WTC11 (cell line): ENCODE measurements around the gene ZNF189. TPM values are rescaled to one million over a fixed set of nuclear protein-coding genes. Genes with fewer than 3 reads are reported as not detected.

Experiments used
- ATAC-seq: fragments of 200-7000 bp; cut with Tn5 transposase; 2 replicates; pipeline ENCODE4 v1.10.0; 2021; ENCODE audit warnings: mild to moderate bottlenecking, moderate library complexity
- CTCF ChIA-PET: fragments of 300-600 bp; sonication (Branson Sonifier 250); formaldehyde crosslinking; loops from one replicate; lab custom pipeline; 2021; ENCODE audit warnings: antibody characterized with exemption; lab: Charles Lee
- POLR2A ChIA-PET: fragments of 350-600 bp; sonication (Branson Sonifier 250); formaldehyde crosslinking; loops from one replicate; lab custom pipeline; 2021; ENCODE audit warnings: antibody characterized with exemption; lab: Charles Lee
- DNase-seq: peaks from one replicate; pipeline ENCODE4 v3.0.0; 2021; ENCODE audit warnings: low spot score
- H3K27ac Mint-ChIP-seq: 2 replicates; pipeline ENCODE4 v1.8.0; 2021; ENCODE audit warnings: mixed read lengths
- H3K27me3 Mint-ChIP-seq: 2 replicates; pipeline ENCODE4 v1.8.0; 2021; ENCODE audit warnings: low read depth, mild to moderate bottlenecking, moderate library complexity, mixed read lengths
- H3K36me3 Mint-ChIP-seq: 2 replicates; pipeline ENCODE4 v1.8.0; 2021; ENCODE audit warnings: mixed read lengths
- H3K4me1 Mint-ChIP-seq: 2 replicates; pipeline ENCODE4 v1.8.0; 2022; ENCODE audit warnings: mixed read lengths
- H3K4me3 Mint-ChIP-seq: 2 replicates; pipeline ENCODE4 v1.8.0; 2021; ENCODE audit warnings: mild to moderate bottlenecking, moderate library complexity, mixed read lengths
- H3K9me3 Mint-ChIP-seq: 2 replicates; pipeline ENCODE4 v1.8.0; 2021; ENCODE audit warnings: mixed read lengths
- AR ChIP-seq: fragments of 250-450 bp; sonication (Bioruptor Pico); IDR thresholded peaks from 2 replicates; pipeline ENCODE4 v1.9.0; 2021; ENCODE audit warnings: mild to moderate bottlenecking
- ATF1 ChIP-seq: sonication (generic); formaldehyde crosslinking; IDR thresholded peaks from 2 replicates; pipeline ENCODE4 v1.8.1; 2023; ENCODE audit warnings: mild to moderate bottlenecking, moderate library complexity, missing genetic modification reagents
- CTCF ChIP-seq: fragments of 200-600 bp; IDR thresholded peaks from 2 replicates; pipeline ENCODE4 v1.8.0; 2022; ENCODE audit warnings: antibody characterized with exemption
- JAZF1 ChIP-seq: fragments of 250-450 bp; sonication (Bioruptor Pico); IDR thresholded peaks from 2 replicates; pipeline ENCODE4 v1.9.0; 2021; ENCODE audit warnings: moderate library complexity, mild to moderate bottlenecking, inconsistent platforms
- MXD4 ChIP-seq: fragments of 250-450 bp; sonication (Bioruptor Pico); IDR thresholded peaks from 2 replicates; pipeline ENCODE4 v1.8.0; 2021; ENCODE audit warnings: mild to moderate bottlenecking, moderate library complexity, borderline replicate concordance
- NFYB ChIP-seq: sonication (generic); formaldehyde crosslinking; conservative IDR thresholded peaks from 2 replicates; pipeline ENCODE4 v1.8.0; 2022; ENCODE audit warnings: low read depth, missing genetic modification reagents
- RELA ChIP-seq: sonication (generic); formaldehyde crosslinking; IDR thresholded peaks from 2 replicates; pipeline ENCODE4 v1.8.1; 2022; ENCODE audit warnings: missing genetic modification reagents, mild to moderate bottlenecking, borderline replicate concordance
- RORB ChIP-seq: fragments of 250-450 bp; sonication (Bioruptor Pico); IDR thresholded peaks from 2 replicates; pipeline ENCODE4 v1.9.0; 2021; ENCODE audit warnings: mild to moderate bottlenecking
- SMAD3 ChIP-seq: sonication (generic); formaldehyde crosslinking; IDR thresholded peaks from 2 replicates; pipeline ENCODE4 v1.8.0; 2022; ENCODE audit warnings: missing genetic modification reagents, mild to moderate bottlenecking, borderline replicate concordance
- SMAD4 ChIP-seq: sonication (generic); formaldehyde crosslinking; IDR thresholded peaks from 2 replicates; pipeline ENCODE4 v1.8.0; 2022; ENCODE audit warnings: mild to moderate bottlenecking, missing genetic modification reagents
- TEAD1 ChIP-seq: sonication (generic); formaldehyde crosslinking; IDR thresholded peaks from 2 replicates; pipeline ENCODE4 v1.8.0; 2022; ENCODE audit warnings: mild to moderate bottlenecking, missing genetic modification reagents
- ZBTB21 ChIP-seq: sonication (generic); formaldehyde crosslinking; IDR thresholded peaks from 2 replicates; pipeline ENCODE4 v1.8.1; 2023; ENCODE audit warnings: mild to moderate bottlenecking, missing genetic modification reagents, borderline replicate concordance
- ZNF121 ChIP-seq: sonication (generic); formaldehyde crosslinking; IDR thresholded peaks from 2 replicates; pipeline ENCODE4 v1.8.0; 2023; ENCODE audit warnings: missing genetic modification reagents
- ZNF396 ChIP-seq: fragments of 250-450 bp; sonication (Bioruptor Pico); IDR thresholded peaks from 2 replicates; pipeline ENCODE4 v1.8.0; 2021; ENCODE audit warnings: mild to moderate bottlenecking, moderate library complexity, borderline replicate concordance
- total RNA-seq: library from RNA; stranded (reverse); gene quantifications from 3 replicates; pipeline ENCODE4 v1.2.3, GENCODE V29; 2021
- TF ChIP-seq, protein P1 (sequence below): sonication (generic); formaldehyde crosslinking; IDR thresholded peaks from 2 replicates; pipeline ENCODE4 v1.8.1; 2023; ENCODE audit warnings: mild to moderate bottlenecking, missing genetic modification reagents
- TF ChIP-seq, protein P2 (sequence below): sonication (generic); formaldehyde crosslinking; IDR thresholded peaks from 2 replicates; pipeline ENCODE4 v1.8.0; 2022; ENCODE audit warnings: mild to moderate bottlenecking, missing genetic modification reagents
- TF ChIP-seq, protein P3 (sequence below): sonication (generic); formaldehyde crosslinking; IDR thresholded peaks from 2 replicates; pipeline ENCODE4 v1.8.0; 2023; ENCODE audit warnings: missing genetic modification reagents, mild to moderate bottlenecking, borderline replicate concordance
- TF ChIP-seq, protein P4 (sequence below): fragments of 250-450 bp; sonication (Bioruptor Pico); conservative IDR thresholded peaks from 2 replicates; pipeline ENCODE4 v1.9.0; 2021; ENCODE audit warnings: mild to moderate bottlenecking

The ZNF189 gene
- total RNA-seq, 1 experiment from 2014 or later = 10.3 TPM

GRCh38 chr9:101381118-101381517 lies 17.5 kb upstream of the ZNF189 start:
- no peak for ATAC-seq
- H3K9me3 Mint-ChIP-seq = peaks cover 37% of the 10 kb centered on the region
- no peaks in the 10 kb centered on the region for H3K27me3 Mint-ChIP-seq
- CTCF ChIA-PET = interaction anchor here (1.2 to 1.5 kb wide), 2 partner anchors 69 to 77 kb away, joined by 3 read pairs; no protein-coding TSS in a partner anchor
- H3K27ac Mint-ChIP-seq = no peak overlapping the region
- H3K36me3 Mint-ChIP-seq = peaks cover 34% of the 10 kb centered on the region
- TF ChIP-seq TEAD1 (CRISPR knock-in tag) (no peak), ZNF121 (CRISPR knock-in tag) (0 out of 2 replicates have a peak, but pooled peaks have one; percentile 34)
- TF ChIP-seq, all 79 proteins: peak for 1
- peaks cover 28% of the 10 kb centered on the region for H3K4me1 Mint-ChIP-seq
- no peak for DNase-seq
- H3K4me3 Mint-ChIP-seq = no peak overlapping the region
- POLR2A ChIA-PET = no interaction called here

GRCh38 chr9:101381833-101382342 lies 16.8 kb upstream of the ZNF189 start:
- ChIA-PET CTCF (no interaction called here), POLR2A (interaction anchor here (0.7 kb wide), 1 partner anchor 10 kb away, joined by 5 read pairs; no protein-coding TSS in a partner anchor)
- ATAC-seq = no peak

DNA sequence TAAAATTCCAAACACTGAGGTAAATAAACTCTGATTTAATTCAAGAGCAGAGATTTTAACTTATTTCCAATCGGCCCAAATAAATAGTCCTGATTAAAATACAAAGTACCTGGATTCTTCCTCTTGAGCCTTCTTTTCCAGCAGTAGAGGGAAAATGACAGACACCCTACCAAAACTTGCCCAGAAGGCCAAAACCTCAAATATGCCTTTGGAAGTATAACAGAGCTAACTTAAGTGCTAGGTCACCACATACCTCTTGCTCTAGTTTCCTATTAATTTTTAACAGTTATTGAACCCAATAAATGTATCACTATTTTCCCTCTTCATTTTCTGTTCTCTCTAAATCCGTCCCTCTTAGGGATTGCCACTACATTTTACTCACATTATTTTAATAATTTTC lies 15.3 kb upstream of the ZNF189 start:
- no peak overlapping the region for H3K27ac Mint-ChIP-seq
- H3K27me3 Mint-ChIP-seq = no peaks in the 10 kb centered on the region
- ATAC-seq = no peak
- ChIA-PET CTCF (interaction anchor here (0.6 to 1.6 kb wide), 3 partner anchors 15 to 66 kb away, joined by 3 to 5 read pairs (median 4); partner anchors contain the start of genes MRPL50 and ZNF189), POLR2A (no interaction called here)
- H3K4me1 Mint-ChIP-seq = peaks cover 30% of the 10 kb centered on the region
- H3K9me3 Mint-ChIP-seq = peaks cover 29% of the 10 kb centered on the region
- DNase-seq = no peak
- H3K4me3 Mint-ChIP-seq = no peak overlapping the region
- H3K36me3 Mint-ChIP-seq = peaks cover 44% of the 10 kb centered on the region
- TF ChIP-seq CTCF = no peak
- TF ChIP-seq AR (CRISPR knock-in tag) = no peak
- TF ChIP-seq SMAD4 (CRISPR knock-in tag) = no peak
- TF ChIP-seq RELA (CRISPR knock-in tag) = no peak
- no peak for TF ChIP-seq JAZF1
- TF ChIP-seq, protein P1, sequence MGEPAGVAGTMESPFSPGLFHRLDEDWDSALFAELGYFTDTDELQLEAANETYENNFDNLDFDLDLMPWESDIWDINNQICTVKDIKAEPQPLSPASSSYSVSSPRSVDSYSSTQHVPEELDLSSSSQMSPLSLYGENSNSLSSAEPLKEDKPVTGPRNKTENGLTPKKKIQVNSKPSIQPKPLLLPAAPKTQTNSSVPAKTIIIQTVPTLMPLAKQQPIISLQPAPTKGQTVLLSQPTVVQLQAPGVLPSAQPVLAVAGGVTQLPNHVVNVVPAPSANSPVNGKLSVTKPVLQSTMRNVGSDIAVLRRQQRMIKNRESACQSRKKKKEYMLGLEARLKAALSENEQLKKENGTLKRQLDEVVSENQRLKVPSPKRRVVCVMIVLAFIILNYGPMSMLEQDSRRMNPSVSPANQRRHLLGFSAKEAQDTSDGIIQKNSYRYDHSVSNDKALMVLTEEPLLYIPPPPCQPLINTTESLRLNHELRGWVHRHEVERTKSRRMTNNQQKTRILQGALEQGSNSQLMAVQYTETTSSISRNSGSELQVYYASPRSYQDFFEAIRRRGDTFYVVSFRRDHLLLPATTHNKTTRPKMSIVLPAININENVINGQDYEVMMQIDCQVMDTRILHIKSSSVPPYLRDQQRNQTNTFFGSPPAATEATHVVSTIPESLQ (CRISPR knock-in tag) = no peak

More at GRCh38 chr9:101381833-101382342, 16.8 kb upstream of the ZNF189 start:
- Mint-ChIP-seq H3K4me1 (peaks cover 24% of the 10 kb centered on the region), H3K9me3 (peaks cover 39% of the 10 kb centered on the region), H3K36me3 (peaks cover 40% of the 10 kb centered on the region), H3K27ac (no peak overlapping the region), H3K27me3 (no peaks in the 10 kb centered on the region), H3K4me3 (no peak overlapping the region)
- DNase-seq = no peak
- TF ChIP-seq SMAD3 (CRISPR knock-in tag) (no peak), RORB (CRISPR knock-in tag) (no peak), ATF1 (no peak), ZNF396 (CRISPR knock-in tag) (no peak), MXD4 (CRISPR knock-in tag) (no peak), ZBTB21 (CRISPR knock-in tag) (no peak), NFYB (CRISPR knock-in tag) (no peak)
- TF ChIP-seq, protein P2, sequence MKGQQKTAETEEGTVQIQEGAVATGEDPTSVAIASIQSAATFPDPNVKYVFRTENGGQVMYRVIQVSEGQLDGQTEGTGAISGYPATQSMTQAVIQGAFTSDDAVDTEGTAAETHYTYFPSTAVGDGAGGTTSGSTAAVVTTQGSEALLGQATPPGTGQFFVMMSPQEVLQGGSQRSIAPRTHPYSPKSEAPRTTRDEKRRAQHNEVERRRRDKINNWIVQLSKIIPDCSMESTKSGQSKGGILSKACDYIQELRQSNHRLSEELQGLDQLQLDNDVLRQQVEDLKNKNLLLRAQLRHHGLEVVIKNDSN (CRISPR knock-in tag) = no peak
- TF ChIP-seq, protein P3, sequence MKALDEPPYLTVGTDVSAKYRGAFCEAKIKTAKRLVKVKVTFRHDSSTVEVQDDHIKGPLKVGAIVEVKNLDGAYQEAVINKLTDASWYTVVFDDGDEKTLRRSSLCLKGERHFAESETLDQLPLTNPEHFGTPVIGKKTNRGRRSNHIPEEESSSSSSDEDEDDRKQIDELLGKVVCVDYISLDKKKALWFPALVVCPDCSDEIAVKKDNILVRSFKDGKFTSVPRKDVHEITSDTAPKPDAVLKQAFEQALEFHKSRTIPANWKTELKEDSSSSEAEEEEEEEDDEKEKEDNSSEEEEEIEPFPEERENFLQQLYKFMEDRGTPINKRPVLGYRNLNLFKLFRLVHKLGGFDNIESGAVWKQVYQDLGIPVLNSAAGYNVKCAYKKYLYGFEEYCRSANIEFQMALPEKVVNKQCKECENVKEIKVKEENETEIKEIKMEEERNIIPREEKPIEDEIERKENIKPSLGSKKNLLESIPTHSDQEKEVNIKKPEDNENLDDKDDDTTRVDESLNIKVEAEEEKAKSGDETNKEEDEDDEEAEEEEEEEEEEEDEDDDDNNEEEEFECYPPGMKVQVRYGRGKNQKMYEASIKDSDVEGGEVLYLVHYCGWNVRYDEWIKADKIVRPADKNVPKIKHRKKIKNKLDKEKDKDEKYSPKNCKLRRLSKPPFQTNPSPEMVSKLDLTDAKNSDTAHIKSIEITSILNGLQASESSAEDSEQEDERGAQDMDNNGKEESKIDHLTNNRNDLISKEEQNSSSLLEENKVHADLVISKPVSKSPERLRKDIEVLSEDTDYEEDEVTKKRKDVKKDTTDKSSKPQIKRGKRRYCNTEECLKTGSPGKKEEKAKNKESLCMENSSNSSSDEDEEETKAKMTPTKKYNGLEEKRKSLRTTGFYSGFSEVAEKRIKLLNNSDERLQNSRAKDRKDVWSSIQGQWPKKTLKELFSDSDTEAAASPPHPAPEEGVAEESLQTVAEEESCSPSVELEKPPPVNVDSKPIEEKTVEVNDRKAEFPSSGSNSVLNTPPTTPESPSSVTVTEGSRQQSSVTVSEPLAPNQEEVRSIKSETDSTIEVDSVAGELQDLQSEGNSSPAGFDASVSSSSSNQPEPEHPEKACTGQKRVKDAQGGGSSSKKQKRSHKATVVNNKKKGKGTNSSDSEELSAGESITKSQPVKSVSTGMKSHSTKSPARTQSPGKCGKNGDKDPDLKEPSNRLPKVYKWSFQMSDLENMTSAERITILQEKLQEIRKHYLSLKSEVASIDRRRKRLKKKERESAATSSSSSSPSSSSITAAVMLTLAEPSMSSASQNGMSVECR (CRISPR knock-in tag) = no peak
- TF ChIP-seq, protein P4, sequence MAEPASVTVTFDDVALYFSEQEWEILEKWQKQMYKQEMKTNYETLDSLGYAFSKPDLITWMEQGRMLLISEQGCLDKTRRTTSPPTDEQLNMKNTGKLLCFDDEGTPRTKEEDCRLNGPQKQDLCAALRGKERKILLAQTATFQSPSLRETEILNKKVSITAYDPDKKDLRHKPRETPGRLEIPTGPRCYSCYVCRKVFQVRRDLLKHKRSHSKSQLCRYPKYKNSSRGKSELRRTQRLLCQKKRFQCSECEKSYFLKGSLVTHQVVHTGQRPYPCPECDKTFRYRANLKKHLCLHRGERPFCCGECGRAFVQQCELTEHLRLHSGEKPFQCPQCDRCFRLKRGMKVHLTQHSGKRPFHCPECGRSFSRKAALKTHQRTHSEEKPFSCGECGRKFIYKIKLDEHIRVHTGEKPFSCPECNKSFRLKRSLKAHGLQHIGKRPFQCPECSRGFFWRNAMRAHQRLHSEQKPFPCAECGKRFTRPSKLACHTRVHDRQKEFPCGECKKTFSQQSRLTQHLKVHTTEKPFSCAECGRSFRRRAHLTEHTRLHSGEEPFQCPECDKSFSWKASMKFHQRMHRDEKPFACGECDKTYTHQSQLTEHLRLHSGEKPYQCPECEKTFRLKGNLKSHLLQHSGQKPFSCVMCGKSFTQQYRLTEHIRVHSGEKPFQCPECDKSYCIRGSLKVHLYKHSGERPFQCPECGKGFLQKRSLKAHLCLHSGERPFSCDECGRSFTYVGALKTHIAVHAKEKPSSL = no peak
